Neural progenitor cell (in vitro differentiated cells): Measurements from ENCODE around the gene NFE2L3.
"Not testable (repeated sequence)": the region's sequence is repeated elsewhere in the genome, so short reads cannot be mapped to it uniquely, and the experiment has no call there.

Source experiments
- EZH2 ChIP-seq: fragments of 200-600 bp; sonication (generic); IDR thresholded peaks from 2 replicates; pipeline ENCODE4 v1.6.1; 2017; ENCODE audit warnings: antibody characterized with exemption, mild to moderate bottlenecking, moderate library complexity
- EZH2phosphoT487 ChIP-seq: fragments of 200-600 bp; sonication (generic); IDR thresholded peaks from 2 replicates; pipeline ENCODE4 v1.6.1; 2017; ENCODE audit warnings: antibody characterized with exemption
- TF ChIP-seq, protein P1 (sequence below): fragments of 200-600 bp; sonication (generic); IDR thresholded peaks from 2 replicates; pipeline ENCODE4 v1.5.1; 2017; ENCODE audit warnings: antibody characterized with exemption, mild to moderate bottlenecking

DNA sequence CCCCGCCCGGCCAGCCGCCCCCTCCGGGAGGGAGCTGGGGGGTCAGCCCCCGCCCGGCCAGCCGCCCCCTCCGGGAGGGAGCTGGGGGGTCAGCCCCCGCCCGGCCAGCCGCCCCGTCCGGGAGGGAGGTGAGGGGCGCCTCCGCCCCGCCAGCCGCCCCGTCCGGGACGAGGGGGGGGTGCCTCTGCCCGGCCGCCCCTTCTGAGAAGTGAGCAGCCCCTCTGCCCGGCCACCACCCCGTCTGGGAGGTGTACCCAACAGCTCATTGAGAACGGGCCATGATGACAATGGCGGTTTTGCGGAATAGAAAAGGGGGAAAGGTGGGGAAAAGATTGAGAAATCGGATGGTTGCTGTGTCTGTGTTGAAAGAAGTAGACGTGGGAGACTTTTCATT lies 3.7 kb upstream of the NFE2L3 start:
- TF ChIP-seq EZH2, EZH2phosphoT487: not testable (repeated sequence)
- TF ChIP-seq, protein P1, sequence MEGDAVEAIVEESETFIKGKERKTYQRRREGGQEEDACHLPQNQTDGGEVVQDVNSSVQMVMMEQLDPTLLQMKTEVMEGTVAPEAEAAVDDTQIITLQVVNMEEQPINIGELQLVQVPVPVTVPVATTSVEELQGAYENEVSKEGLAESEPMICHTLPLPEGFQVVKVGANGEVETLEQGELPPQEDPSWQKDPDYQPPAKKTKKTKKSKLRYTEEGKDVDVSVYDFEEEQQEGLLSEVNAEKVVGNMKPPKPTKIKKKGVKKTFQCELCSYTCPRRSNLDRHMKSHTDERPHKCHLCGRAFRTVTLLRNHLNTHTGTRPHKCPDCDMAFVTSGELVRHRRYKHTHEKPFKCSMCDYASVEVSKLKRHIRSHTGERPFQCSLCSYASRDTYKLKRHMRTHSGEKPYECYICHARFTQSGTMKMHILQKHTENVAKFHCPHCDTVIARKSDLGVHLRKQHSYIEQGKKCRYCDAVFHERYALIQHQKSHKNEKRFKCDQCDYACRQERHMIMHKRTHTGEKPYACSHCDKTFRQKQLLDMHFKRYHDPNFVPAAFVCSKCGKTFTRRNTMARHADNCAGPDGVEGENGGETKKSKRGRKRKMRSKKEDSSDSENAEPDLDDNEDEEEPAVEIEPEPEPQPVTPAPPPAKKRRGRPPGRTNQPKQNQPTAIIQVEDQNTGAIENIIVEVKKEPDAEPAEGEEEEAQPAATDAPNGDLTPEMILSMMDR: not testable (repeated sequence)
